HG03060 (cell line): ENCODE measurements around the gene BTBD9.
"Not testable (repeated sequence)": the region's sequence is repeated elsewhere in the genome, so short reads cannot be mapped to it uniquely, and the experiment has no call there.

Source experiments
- ATAC-seq: cut with Tn5 transposase; IDR thresholded peaks from one replicate; pipeline ENCODE4 v1.9.1; 2021; ENCODE audit warnings: low read depth, moderate number of reproducible peaks; ENCODE audit not compliant: unreplicated experiment

Gene BTBD9

GRCh38 chr6:38650207-38650752, 10.6 kb upstream of the BTBD9 start:
- ATAC-seq, result no peak

GRCh38 chr6:38649744-38650143, 10.0 kb upstream of the BTBD9 start:
- ATAC-seq, result no peak

- ATAC-seq, result no peak
Measured at GRCh38 chr6:38648629-38649028, 8.9 kb upstream of the BTBD9 start.

- ATAC-seq, result no peak
Measured at GRCh38 chr6:38646166-38646878, 6.6 kb upstream of the BTBD9 start.

GRCh38 chr6:38644951-38645350, 5.2 kb upstream of the BTBD9 start:
- no peak for ATAC-seq

- peak; percentile 14 for ATAC-seq
Measured at GRCh38 chr6:38640216-38640909, 634 bp upstream of the BTBD9 start.

- ATAC-seq, result peak; percentile 11
Measured at GRCh38 chr6:38638941-38639497, 710 bp downstream of the BTBD9 start.

- ATAC-seq, result no peak
Measured at GRCh38 chr6:38637756-38638155, 2.0 kb downstream of the BTBD9 start.

GRCh38 chr6:38636027-38636426, 3.7 kb downstream of the BTBD9 start:
- no peak for ATAC-seq

- no peak for ATAC-seq
Measured at GRCh38 chr6:38634518-38634917, 5.2 kb downstream of the BTBD9 start.

- ATAC-seq, result no peak
Measured at GRCh38 chr6:38632490-38632889, 7.2 kb downstream of the BTBD9 start.

GRCh38 chr6:38631186-38631783, 8.4 kb downstream of the BTBD9 start:
- no peak for ATAC-seq

GRCh38 chr6:38625217-38625616, 14.5 kb downstream of the BTBD9 start:
- ATAC-seq, result no peak

GRCh38 chr6:38619342-38619741, 20.4 kb downstream of the BTBD9 start:
- ATAC-seq, result not testable (repeated sequence)

GRCh38 chr6:38618301-38618700, 21.4 kb downstream of the BTBD9 start:
- not testable (repeated sequence) for ATAC-seq

- no peak for ATAC-seq
Measured at GRCh38 chr6:38617856-38618255, 21.9 kb downstream of the BTBD9 start.

GRCh38 chr6:38612143-38612965, 27.4 kb downstream of the BTBD9 start:
- ATAC-seq, result no peak

- ATAC-seq, result no peak
Measured at GRCh38 chr6:38610050-38610625, 29.6 kb downstream of the BTBD9 start.

GRCh38 chr6:38604700-38605099, 35.0 kb downstream of the BTBD9 start:
- ATAC-seq, result no peak

- no peak for ATAC-seq
Measured at GRCh38 chr6:38603966-38604365, 35.8 kb downstream of the BTBD9 start.
